ENCODE data around the gene KLHDC8B.
"Not testable (repeated sequence)": the region's sequence is repeated elsewhere in the genome, so short reads cannot be mapped to it uniquely, and the experiment has no call there.

KLHDC8B gene

DNA sequence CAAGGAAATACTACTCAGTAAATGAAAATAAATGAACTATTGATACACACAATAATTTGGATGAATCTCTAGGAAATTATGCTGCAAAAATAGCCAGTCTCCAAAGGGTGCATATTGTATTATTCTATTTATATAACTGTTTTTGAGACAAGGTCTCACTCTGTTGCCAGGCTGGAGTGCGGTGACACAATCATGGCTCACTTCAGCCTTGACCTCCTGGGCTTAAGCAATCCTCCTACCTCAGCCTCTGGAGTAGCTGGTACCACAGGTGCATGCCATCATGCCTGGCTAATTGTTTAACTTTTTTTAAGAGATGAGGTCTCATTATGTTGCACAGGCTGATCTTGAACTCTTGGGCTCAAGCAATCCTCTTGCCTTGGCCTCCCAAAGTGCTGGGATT is 12.5 kb downstream of the KLHDC8B start:
- no peak for DNase-seq (ENCODE audit: low read depth)

- DNase-seq (ENCODE audit: low read depth): no peak
Observed at GRCh38 chr3:49191741-49192140, 20.3 kb downstream of the KLHDC8B start.

GRCh38 chr3:49198161-49198560 is 26.8 kb downstream of the KLHDC8B start:
- no peak for DNase-seq (ENCODE audit: low read depth)

DNA sequence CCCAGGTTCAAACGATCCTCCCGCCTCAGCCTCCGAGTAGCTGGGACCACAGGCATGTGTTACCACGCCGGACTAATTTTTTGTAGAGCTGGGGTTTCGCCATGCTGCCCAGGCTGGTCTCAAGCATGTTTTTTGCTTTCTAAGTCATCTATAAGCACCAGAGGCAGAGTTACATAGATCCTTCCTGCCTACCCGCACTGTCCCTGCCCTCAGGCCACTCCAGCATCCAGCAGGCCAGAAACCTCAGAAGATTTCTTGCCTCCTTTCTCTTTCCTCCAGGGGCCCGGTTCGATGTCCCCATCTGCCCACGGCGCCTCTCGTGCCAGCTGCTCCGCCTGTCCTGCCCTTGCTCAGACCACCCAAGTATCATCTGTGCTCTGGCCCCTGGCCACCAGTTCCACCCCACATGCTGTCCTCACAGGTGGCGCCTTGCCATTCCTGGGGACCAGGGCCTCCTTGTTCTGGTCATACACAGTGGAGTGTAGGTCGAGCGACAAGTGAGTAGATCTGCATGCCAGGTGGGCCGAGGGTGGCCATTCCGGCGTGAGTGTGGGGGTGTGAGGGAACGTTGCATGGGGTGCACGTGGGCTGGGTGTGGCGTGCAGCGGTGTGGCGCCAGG is 27.3 kb downstream of the KLHDC8B start:
- no peak for DNase-seq (ENCODE audit: low read depth)

- peak; percentile 73 for DNase-seq (ENCODE audit: low read depth)
Observed at GRCh38 chr3:49199239-49199899, 28.0 kb downstream of the KLHDC8B start.

DNA sequence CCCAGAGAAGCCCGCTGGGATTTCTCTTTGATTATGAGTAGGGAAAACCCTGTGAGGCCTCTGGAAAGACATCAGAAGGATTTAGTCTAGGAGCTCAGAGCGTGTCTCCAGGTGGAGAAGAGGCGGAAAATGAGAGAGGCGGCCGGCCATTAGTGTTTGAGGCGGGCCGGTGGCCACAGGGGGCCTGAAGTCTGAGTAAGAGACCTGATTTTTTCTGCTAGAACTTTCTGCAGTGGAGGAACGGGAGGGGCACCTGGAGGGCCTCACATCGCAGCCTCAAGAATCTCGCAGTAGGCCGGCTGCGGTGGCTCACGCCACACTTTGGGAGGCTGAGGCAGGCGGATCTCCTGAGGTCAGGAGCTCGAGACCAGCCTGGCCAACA is 28.5 kb downstream of the KLHDC8B start:
- DNase-seq (ENCODE audit: low read depth): peak; percentile 6

- DNase-seq (ENCODE audit: low read depth): no peak
Observed at GRCh38 chr3:49213541-49213943, 42.1 kb downstream of the KLHDC8B start.

DNA sequence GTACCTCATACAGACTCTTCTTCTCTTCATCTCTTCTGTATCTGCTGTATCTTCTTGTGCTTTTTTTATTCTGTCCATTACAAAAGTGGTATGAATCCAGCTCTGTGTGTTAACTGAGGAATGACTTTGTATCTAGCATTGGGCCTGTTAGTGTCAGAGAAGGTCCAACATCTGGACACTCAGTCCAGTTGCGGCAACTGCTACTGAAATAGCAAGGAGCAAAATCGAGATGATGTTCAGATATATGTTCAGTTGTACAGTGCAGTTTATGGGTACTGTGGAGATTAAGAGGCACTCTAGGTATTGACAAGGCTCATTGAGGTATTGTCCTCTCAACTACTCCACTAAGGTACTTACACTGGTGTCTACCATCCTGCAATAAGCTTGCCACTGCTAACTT is 42.6 kb downstream of the KLHDC8B start:
- no peak for DNase-seq (ENCODE audit: low read depth)

- not testable (repeated sequence) for DNase-seq (ENCODE audit: low read depth)
Observed at GRCh38 chr3:49216687-49217086, 45.3 kb downstream of the KLHDC8B start.

DNA sequence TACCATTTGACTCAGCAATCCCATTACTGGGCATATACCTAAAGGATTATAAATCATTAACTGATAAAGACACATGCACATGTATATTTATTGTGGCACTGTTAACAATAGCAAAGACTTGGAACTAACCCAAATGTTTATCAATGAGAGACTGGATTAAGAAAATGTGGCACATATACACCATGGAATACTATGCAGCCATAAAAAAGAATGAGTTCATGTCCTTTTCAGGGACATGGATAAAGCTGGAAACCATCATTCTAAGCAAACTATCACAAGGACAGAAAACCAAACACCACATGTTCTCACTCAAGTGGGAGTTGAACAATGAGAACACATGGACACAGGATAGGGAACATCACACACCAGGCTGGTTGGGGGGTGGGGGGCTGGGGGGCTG is 45.7 kb downstream of the KLHDC8B start:
- DNase-seq (ENCODE audit: low read depth): not testable (repeated sequence)

DNA sequence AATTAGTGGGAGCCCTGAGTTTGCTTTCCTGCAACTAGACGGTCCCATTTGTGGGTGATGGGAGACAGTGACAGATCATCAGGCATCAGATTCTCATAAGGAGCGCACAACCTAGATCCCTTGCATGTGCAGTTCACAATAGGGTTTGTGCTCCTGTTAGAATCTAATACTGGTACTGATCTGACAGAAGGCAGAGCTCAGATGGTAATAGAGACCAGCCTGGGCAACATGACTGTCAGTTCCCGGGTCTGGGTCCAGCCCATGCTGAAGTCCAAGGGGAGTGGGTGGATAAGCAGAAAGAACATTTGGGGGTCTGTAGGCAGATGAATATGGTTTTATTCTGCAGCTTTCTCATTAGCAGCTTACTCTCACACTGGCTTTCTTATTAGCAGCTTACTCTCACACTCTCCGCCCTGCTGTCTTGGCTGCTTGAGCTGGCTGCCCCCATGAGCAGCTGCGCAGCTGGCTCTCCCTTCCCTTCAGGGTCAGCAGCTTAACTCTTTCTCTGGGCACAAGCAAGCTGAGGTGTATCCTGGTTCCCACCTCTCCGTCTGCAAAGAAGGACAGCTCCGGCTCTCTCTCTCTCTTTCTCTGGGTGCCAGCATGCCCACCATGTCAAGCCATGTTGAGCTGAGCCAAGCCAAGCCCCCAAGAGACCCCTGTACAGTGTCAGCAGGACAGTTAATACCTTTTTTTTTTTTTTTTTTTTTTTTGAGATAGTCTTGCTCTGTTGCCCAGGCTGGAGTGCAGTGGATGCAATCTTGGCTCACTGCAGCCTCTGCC is 46.5 kb downstream of the KLHDC8B start:
- DNase-seq (ENCODE audit: low read depth): no peak

- peak; percentile 78 for DNase-seq (ENCODE audit: low read depth)
Observed at GRCh38 chr3:49218471-49218989, 47.1 kb downstream of the KLHDC8B start.

DNA sequence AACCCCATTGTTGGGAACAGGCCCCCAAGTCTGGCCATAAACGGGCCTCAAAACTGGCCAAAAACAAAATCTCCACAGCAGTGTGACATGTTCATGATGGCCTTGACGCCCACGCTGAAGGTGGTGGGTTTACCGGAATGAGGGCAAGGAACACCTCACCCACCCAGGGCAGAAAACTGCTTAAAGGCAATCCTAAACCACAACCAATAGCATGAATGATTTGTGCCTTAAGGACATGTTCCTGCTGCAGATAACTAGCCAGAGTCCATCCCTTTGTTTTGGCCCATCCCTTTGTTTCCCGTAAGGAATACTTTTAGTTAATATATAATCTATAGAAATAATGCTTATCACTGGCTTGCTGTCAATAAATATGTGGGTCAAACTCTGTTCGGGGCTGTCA is 47.7 kb downstream of the KLHDC8B start:
- no peak for DNase-seq (ENCODE audit: low read depth)

- not testable (repeated sequence) for DNase-seq (ENCODE audit: low read depth)
Observed at GRCh38 chr3:49220985-49221563, 49.7 kb downstream of the KLHDC8B start.

DNA sequence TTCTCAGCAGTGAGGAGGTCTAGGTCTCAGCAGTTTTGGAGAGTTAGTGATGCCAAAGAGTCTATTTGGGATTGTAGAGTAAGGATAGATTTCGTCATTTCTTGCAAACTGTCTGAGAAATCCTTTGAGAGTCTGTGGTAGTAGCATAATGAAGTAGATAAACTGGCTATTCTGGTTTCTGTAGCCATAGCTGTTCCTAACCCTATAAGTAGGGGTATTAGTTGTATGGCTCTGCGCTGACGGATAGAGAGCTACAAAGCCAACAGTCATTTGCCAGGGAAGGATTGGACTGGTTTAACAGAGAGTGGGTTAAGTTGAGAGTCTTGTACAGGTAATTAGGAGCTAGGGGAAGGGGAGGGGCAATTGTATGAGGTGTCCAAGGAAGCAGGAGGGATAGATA is 50.6 kb downstream of the KLHDC8B start:
- DNase-seq (ENCODE audit: low read depth): no peak

All from stromal cell of bone marrow (primary cell).